Endothelial cell (in vitro differentiated cells): ENCODE measurements around the gene PANK1. TPM values are rescaled to one million over a fixed set of nuclear protein-coding genes. Genes with fewer than 3 reads are reported as not detected.

Experiments used
- DNase-seq: peaks from one replicate; pipeline ENCODE4 v3.0.0; 2021; ENCODE audit warnings: low spot score
- H3K27ac Mint-ChIP-seq: one replicate; pipeline ENCODE4 v1.8.0; 2021; ENCODE audit warnings: mixed read lengths, inconsistent platforms; ENCODE audit not compliant: unreplicated experiment
- H3K27me3 Mint-ChIP-seq: one replicate; pipeline ENCODE4 v1.8.0; 2021; ENCODE audit warnings: mild to moderate bottlenecking, moderate library complexity, mixed read lengths, inconsistent platforms; ENCODE audit not compliant: unreplicated experiment
- H3K36me3 Mint-ChIP-seq: one replicate; pipeline ENCODE4 v1.8.0; 2021; ENCODE audit warnings: mild to moderate bottlenecking, low read depth, mixed read lengths, inconsistent platforms; ENCODE audit not compliant: unreplicated experiment
- H3K4me1 Mint-ChIP-seq: one replicate; pipeline ENCODE4 v1.8.0; 2021; ENCODE audit warnings: mild to moderate bottlenecking, mixed read lengths, inconsistent platforms; ENCODE audit not compliant: unreplicated experiment
- H3K4me3 Mint-ChIP-seq: one replicate; pipeline ENCODE4 v1.8.0; 2021; ENCODE audit warnings: mild to moderate bottlenecking, mixed read lengths, inconsistent platforms; ENCODE audit not compliant: unreplicated experiment
- H3K9me3 Mint-ChIP-seq: one replicate; pipeline ENCODE4 v1.8.0; 2021; ENCODE audit warnings: mixed read lengths, inconsistent platforms; ENCODE audit not compliant: unreplicated experiment
- total RNA-seq: library from RNA; stranded (reverse); fragmentation: NEBNext Ultra II Directional; extraction: Animal tissue kit (Norgen Biotek cat#: 25700); gene quantifications from one replicate; pipeline ENCODE4 v1.2.1, GENCODE V29; 2021; ENCODE audit not compliant: unreplicated experiment
- TF ChIP-seq, protein P1 (sequence below): fragments of 200-600 bp; sonication (generic); IDR thresholded peaks from one replicate; pipeline ENCODE4 v1.5.0; 2021; ENCODE audit warnings: antibody characterized with exemption; ENCODE audit not compliant: unreplicated experiment

PANK1 gene
- total RNA-seq, 1 donor from 2014 or later = 16.2 TPM

DNA sequence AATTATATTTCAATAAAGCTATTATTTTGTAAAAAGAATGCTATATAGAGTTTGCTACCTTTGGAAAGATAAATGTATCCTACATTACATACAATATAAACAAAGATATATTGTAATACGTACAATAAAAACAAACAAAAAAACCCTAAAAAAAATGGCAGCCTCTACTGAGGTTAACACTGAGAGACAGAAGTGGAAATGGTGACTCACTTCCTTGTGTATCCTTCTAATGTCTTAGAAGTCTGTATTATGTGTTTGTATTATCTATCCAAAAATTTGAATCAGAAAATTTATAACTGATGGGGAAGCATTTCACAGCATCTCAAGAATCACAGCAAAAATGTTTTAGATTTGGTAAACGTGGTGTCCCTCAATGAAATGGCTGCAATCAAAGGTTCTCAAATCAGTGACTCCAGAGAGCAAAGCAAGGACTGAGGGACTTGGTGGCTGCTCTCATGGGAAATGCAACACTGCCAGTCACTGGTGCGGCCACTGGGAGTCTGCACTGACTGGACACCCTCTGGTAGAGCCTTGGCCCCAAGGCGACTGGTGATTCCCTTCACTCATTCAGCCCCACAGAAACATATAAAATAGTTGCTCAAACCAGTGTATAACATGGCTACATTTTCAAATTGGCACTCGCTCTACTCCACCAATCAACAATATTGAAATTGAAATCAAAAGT, 53.8 kb downstream of the PANK1 start:
- Mint-ChIP-seq H3K27me3 (no peaks in the 10 kb centered on the region), H3K9me3 (no peaks in the 10 kb centered on the region), H3K4me1 (no peaks in the 10 kb centered on the region), H3K27ac (no peak overlapping the region), H3K4me3 (no peak overlapping the region), H3K36me3 (peaks cover 10% of the 10 kb centered on the region)
- TF ChIP-seq, protein P1, sequence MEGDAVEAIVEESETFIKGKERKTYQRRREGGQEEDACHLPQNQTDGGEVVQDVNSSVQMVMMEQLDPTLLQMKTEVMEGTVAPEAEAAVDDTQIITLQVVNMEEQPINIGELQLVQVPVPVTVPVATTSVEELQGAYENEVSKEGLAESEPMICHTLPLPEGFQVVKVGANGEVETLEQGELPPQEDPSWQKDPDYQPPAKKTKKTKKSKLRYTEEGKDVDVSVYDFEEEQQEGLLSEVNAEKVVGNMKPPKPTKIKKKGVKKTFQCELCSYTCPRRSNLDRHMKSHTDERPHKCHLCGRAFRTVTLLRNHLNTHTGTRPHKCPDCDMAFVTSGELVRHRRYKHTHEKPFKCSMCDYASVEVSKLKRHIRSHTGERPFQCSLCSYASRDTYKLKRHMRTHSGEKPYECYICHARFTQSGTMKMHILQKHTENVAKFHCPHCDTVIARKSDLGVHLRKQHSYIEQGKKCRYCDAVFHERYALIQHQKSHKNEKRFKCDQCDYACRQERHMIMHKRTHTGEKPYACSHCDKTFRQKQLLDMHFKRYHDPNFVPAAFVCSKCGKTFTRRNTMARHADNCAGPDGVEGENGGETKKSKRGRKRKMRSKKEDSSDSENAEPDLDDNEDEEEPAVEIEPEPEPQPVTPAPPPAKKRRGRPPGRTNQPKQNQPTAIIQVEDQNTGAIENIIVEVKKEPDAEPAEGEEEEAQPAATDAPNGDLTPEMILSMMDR = no peak
- no peak for DNase-seq

DNA sequence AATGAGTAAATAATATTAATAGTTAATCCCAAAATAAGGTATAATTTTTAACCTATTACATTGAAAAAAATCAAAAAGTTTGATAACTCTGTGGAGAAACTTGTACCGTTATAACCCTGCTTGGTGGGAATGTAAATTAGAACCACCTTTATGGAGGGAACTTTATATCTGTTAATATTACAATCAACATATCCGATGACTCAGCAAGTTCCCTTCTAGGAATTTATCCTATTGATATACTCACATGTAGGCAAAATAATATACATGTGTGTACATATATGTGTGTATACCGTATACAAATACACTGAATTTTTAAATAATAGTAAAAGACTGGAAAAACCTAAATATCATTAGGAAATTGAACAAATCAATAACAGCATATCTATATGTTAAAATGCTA, 54.7 kb downstream of the PANK1 start:
- Mint-ChIP-seq H3K4me3 (no peak overlapping the region), H3K9me3 (no peaks in the 10 kb centered on the region), H3K36me3 (peaks cover 10% of the 10 kb centered on the region), H3K27ac (no peak overlapping the region), H3K27me3 (no peaks in the 10 kb centered on the region), H3K4me1 (no peaks in the 10 kb centered on the region)
- no peak for DNase-seq
- TF ChIP-seq, protein P1 = no peak

GRCh38 chr10:89589101-89589720, 55.8 kb downstream of the PANK1 start:
- H3K27ac Mint-ChIP-seq = no peak overlapping the region
- H3K36me3 Mint-ChIP-seq = peaks cover 10% of the 10 kb centered on the region
- no peaks in the 10 kb centered on the region for H3K9me3 Mint-ChIP-seq
- no peak for DNase-seq
- TF ChIP-seq, protein P1 = no peak
- H3K4me1 Mint-ChIP-seq = no peaks in the 10 kb centered on the region
- no peak overlapping the region for H3K4me3 Mint-ChIP-seq
- H3K27me3 Mint-ChIP-seq = no peaks in the 10 kb centered on the region

DNA sequence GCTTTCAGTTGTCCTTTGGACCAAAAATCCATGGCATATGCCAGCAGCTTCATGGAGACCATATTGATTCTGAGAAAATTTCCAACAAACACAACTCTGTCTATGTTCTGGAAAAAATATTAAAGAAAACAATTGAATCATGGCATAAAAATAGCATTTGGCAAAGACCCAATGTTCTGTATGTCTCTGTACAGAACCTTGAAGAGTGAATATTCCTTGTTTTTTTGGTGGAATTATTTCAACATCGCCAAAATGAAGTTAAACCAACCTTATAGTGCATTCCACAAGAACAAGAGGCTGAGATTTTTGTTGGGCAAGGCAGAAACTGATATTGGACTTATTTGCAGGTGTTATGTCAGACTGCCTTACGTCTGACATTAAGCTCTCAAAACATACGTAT, 56.4 kb downstream of the PANK1 start:
- no peak overlapping the region for H3K27ac Mint-ChIP-seq
- peaks cover 10% of the 10 kb centered on the region for H3K36me3 Mint-ChIP-seq
- H3K9me3 Mint-ChIP-seq = no peaks in the 10 kb centered on the region
- no peaks in the 10 kb centered on the region for H3K27me3 Mint-ChIP-seq
- H3K4me1 Mint-ChIP-seq = no peaks in the 10 kb centered on the region
- TF ChIP-seq, protein P1 = no peak
- no peak for DNase-seq
- H3K4me3 Mint-ChIP-seq = no peak overlapping the region

DNA sequence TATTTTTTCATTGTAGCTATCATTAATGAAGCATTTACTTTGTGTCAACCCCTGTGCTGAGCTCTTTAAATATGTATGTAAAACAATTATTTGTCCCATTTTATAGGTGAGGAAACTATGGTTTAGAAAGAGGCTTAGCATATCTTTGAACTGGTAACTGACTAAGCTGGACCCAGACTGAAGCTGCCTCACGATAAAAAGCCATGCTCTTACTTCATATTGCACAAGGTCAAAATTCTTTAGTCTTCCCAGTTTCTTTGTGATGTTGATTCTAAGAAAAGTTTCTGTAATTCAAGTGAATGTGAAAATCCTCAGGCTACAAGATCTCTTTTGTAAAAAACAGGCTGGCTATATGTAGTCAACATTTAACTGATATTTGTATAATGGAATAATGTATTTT, 63.0 kb downstream of the PANK1 start:
- H3K4me1 Mint-ChIP-seq = no peaks in the 10 kb centered on the region
- no peak for DNase-seq
- H3K36me3 Mint-ChIP-seq = no peaks in the 10 kb centered on the region
- H3K27ac Mint-ChIP-seq = no peak overlapping the region
- TF ChIP-seq, protein P1 = no peak
- H3K4me3 Mint-ChIP-seq = no peak overlapping the region
- no peaks in the 10 kb centered on the region for H3K27me3 Mint-ChIP-seq
- H3K9me3 Mint-ChIP-seq = no peaks in the 10 kb centered on the region
